ENCODE results near the gene IMPG2. TPM values are rescaled to one million over a fixed set of nuclear protein-coding genes. Genes with fewer than 3 reads are reported as not detected.

IMPG2 gene
- total RNA-seq, 1 experiment from 2014 or later, result under 0.01 TPM

- peak; percentile 13 for DNase-seq
- no peaks in the 10 kb centered on the region for H3K27me3 ChIP-seq
- no peaks in the 10 kb centered on the region for H3K9me3 ChIP-seq
- no peaks in the 10 kb centered on the region for H3K36me3 ChIP-seq
- H3K4me3 ChIP-seq, result no peak overlapping the region
Measured at GRCh38 chr3:101182734-101183133, 137.6 kb downstream of the IMPG2 start.

- H3K4me3 ChIP-seq, result no peak overlapping the region
- DNase-seq, result no peak
- no peaks in the 10 kb centered on the region for H3K27me3 ChIP-seq
- no peaks in the 10 kb centered on the region for H3K9me3 ChIP-seq
- no peaks in the 10 kb centered on the region for H3K36me3 ChIP-seq
Measured at GRCh38 chr3:101181801-101182200, 138.6 kb downstream of the IMPG2 start.

GRCh38 chr3:101179637-101180036, 140.7 kb downstream of the IMPG2 start:
- no peaks in the 10 kb centered on the region for H3K36me3 ChIP-seq
- no peak overlapping the region for H3K4me3 ChIP-seq
- DNase-seq, result peak; percentile 40
- H3K9me3 ChIP-seq, result no peaks in the 10 kb centered on the region
- H3K27me3 ChIP-seq, result no peaks in the 10 kb centered on the region

- H3K9me3 ChIP-seq, result no peaks in the 10 kb centered on the region
- no peak overlapping the region for H3K4me3 ChIP-seq
- H3K27me3 ChIP-seq, result no peaks in the 10 kb centered on the region
- DNase-seq, result no peak
- no peaks in the 10 kb centered on the region for H3K36me3 ChIP-seq
Measured at GRCh38 chr3:101177577-101177976, 142.8 kb downstream of the IMPG2 start.

Other genes starting within 250 kb of the IMPG2 start
- 2.8 and 5.6 TPM in 2 replicates for gene SENP7, start 192.6 kb upstream of the IMPG2 start, total RNA-seq (2014; rRNA removed; shearing (Covaris generic); ENCODE audit: low replicate concordance)
- 49.7 and 52.6 TPM in 2 replicates for gene TRMT10C, start 241.3 kb upstream of the IMPG2 start, total RNA-seq (2014; rRNA removed; shearing (Covaris generic); ENCODE audit: low replicate concordance)